Fibroblast of lung (primary cell): Measurements from ENCODE around the gene KIAA1755. TPM values are rescaled to one million over a fixed set of nuclear protein-coding genes. Genes with fewer than 3 reads are reported as not detected.

ENCODE experiments used
- DNase-seq, 2 donors: peaks; one replicate each; pipeline versions ENCODE4 v3.0.0 to v3.0.0-alpha.2; 2010; ENCODE audit warnings: low read depth in 2 of 2
- H2AFZ ChIP-seq: 2 replicates; pipeline ENCODE4 v1.5.1; 2012; ENCODE audit warnings: low read length, control low read depth, inconsistent platforms
- H3K27ac ChIP-seq: 2 replicates; pipeline ENCODE4 v1.5.1; 2011; ENCODE audit warnings: low read length, control low read depth; ENCODE audit not compliant: insufficient read depth
- H3K27me3 ChIP-seq: 2 replicates; pipeline ENCODE4 v1.5.1; 2011; ENCODE audit warnings: mild to moderate bottlenecking, low read length; ENCODE audit not compliant: control insufficient read depth, insufficient read depth
- H3K36me3 ChIP-seq: 2 replicates; pipeline ENCODE4 v1.5.1; 2011; ENCODE audit warnings: low read length; ENCODE audit not compliant: control insufficient read depth, insufficient read depth
- H3K4me1 ChIP-seq: 2 replicates; pipeline ENCODE4 v1.5.1; 2011; ENCODE audit warnings: low read length; ENCODE audit not compliant: control insufficient read depth, insufficient read depth; ENCODE audit errors: extremely low read depth
- H3K4me2 ChIP-seq: 2 replicates; pipeline ENCODE4 v1.5.1; 2011; ENCODE audit warnings: low read length, control low read depth; ENCODE audit not compliant: insufficient read depth; ENCODE audit errors: extremely low read depth
- H3K4me3 ChIP-seq, 4 experiments: fragments of 200-600 bp in 1 of 4; sonication (generic) in 1 of 4; replicated peaks in 1 of 4; 2 replicates each; pipeline ENCODE4 v1.5.1; 2011 to 2016; ENCODE audit warnings: low read length in 4 of 4, low read depth in 3 of 4, mild to moderate bottlenecking in 3 of 4, control low read depth in 2 of 4, inconsistent platforms in 1 of 4, mixed read lengths in 1 of 4; ENCODE audit not compliant: insufficient read depth in 1 of 4; ENCODE audit errors: control extremely low read depth in 1 of 4
- H3K79me2 ChIP-seq: 2 replicates; pipeline ENCODE4 v1.5.1; 2012; ENCODE audit warnings: mild to moderate bottlenecking, low read length, inconsistent platforms; ENCODE audit not compliant: control insufficient read depth, insufficient read depth
- H3K9ac ChIP-seq: 2 replicates; pipeline ENCODE4 v1.5.1; 2011; ENCODE audit warnings: mild to moderate bottlenecking, low read length, control low read depth; ENCODE audit not compliant: insufficient read depth
- H3K9me3 ChIP-seq: 2 replicates; pipeline ENCODE4 v1.5.1; 2012; ENCODE audit warnings: low read depth, low read length; ENCODE audit not compliant: control insufficient read depth, insufficient read depth
- H4K20me1 ChIP-seq: 2 replicates; pipeline ENCODE4 v1.5.1; 2011; ENCODE audit warnings: low read length; ENCODE audit not compliant: control insufficient read depth, insufficient read depth; ENCODE audit errors: extremely low read depth
- CTCF ChIP-seq, 2 donors: IDR thresholded peaks in 1 of 2; conservative IDR thresholded peaks in 1 of 2; 1 replicate in 1 of 2; 2 replicates in 1 of 2; pipeline ENCODE4 v1.5.1; 2011 to 2012; ENCODE audit warnings: low read length in 2 of 2, control low read depth in 1 of 2, inconsistent platforms in 1 of 2, low read depth in 1 of 2, mild to moderate bottlenecking in 1 of 2
- EZH2 ChIP-seq: IDR thresholded peaks from 2 replicates; pipeline ENCODE4 v1.5.1; 2012; ENCODE audit warnings: low read length, control low read depth, mild to moderate bottlenecking; ENCODE audit errors: missing control alignments
- polyA plus RNA-seq, 2 donors: library from polyadenylated mRNA; depleted of rRNA in 1 of 2; stranded (reverse) in 1 of 2; unstranded in 1 of 2; fragments of >200 nt; gene quantifications; 2 replicates each; pipeline ENCODE4 v1.2.1, GENCODE V29; 2011 to 2012; ENCODE audit warnings: missing spikeins in 1 of 2
- total RNA-seq: library from RNA; depleted of rRNA; stranded (reverse); fragments of >200 nt; gene quantifications from 2 replicates; pipeline ENCODE4 v1.2.1, GENCODE V29; 2014

Gene KIAA1755
- total and polyA plus RNA-seq, 2 donors (not counting 1 experiment from before 2014, with no cell fraction given): 0.60 to 2.8 TPM

- H3K27ac ChIP-seq: no peak overlapping the region
- no peak overlapping the region for H2AFZ ChIP-seq
- H3K36me3 ChIP-seq: no peaks in the 10 kb centered on the region
- no peaks in the 10 kb centered on the region for H3K4me1 ChIP-seq
- H3K9me3 ChIP-seq: no peaks in the 10 kb centered on the region
- TF ChIP-seq CTCF (conservative IDR thresholded peaks at IDR 0.05 in 1 of 2, IDR thresholded peaks at IDR 0.05 in 1 of 2; ENCODE audit: low read depth in 1 of 2, low read length in 2 of 2) (no peak), EZH2 (no peak)
- no peak overlapping the region for H3K9ac ChIP-seq
- H3K4me3 ChIP-seq: no peak overlapping the region
- no peaks in the 10 kb centered on the region for H4K20me1 ChIP-seq
- DNase-seq: no peak
- no peak overlapping the region for H3K4me2 ChIP-seq
- no peaks in the 10 kb centered on the region for H3K27me3 ChIP-seq
- no peaks in the 10 kb centered on the region for H3K79me2 ChIP-seq
These were observed 34.0 kb downstream of the KIAA1755 start for GRCh38 chr20:38226553-38226952.

GRCh38 chr20:38225900-38226263, 34.7 kb downstream of the KIAA1755 start:
- no peak overlapping the region for H3K9ac ChIP-seq
- peak in 1 of 2 donors; percentile 80 for DNase-seq
- no peaks in the 10 kb centered on the region for H3K36me3 ChIP-seq
- H2AFZ ChIP-seq: no peak overlapping the region
- H3K9me3 ChIP-seq: no peaks in the 10 kb centered on the region
- H3K4me2 ChIP-seq: no peak overlapping the region
- no peaks in the 10 kb centered on the region for H3K4me1 ChIP-seq
- no peaks in the 10 kb centered on the region for H3K79me2 ChIP-seq
- H3K27me3 ChIP-seq: no peaks in the 10 kb centered on the region
- H4K20me1 ChIP-seq: no peaks in the 10 kb centered on the region
- no peak overlapping the region for H3K4me3 ChIP-seq
- no peak for TF ChIP-seq EZH2
- no peak for TF ChIP-seq CTCF (conservative IDR thresholded peaks at IDR 0.05 in 1 of 2, IDR thresholded peaks at IDR 0.05 in 1 of 2; ENCODE audit: low read depth in 1 of 2, low read length in 2 of 2)
- H3K27ac ChIP-seq: no peak overlapping the region

GRCh38 chr20:38225240-38225899, 35.2 kb downstream of the KIAA1755 start:
- Histone ChIP-seq H3K79me2 (no peaks in the 10 kb centered on the region), H3K4me2 (no peak overlapping the region), H3K4me3 (no peak overlapping the region), H2AFZ (no peak overlapping the region), H3K27me3 (no peaks in the 10 kb centered on the region), H3K9ac (no peak overlapping the region), H4K20me1 (no peaks in the 10 kb centered on the region), H3K36me3 (no peaks in the 10 kb centered on the region), H3K27ac (no peak overlapping the region), H3K4me1 (no peaks in the 10 kb centered on the region), H3K9me3 (no peaks in the 10 kb centered on the region)
- DNase-seq: no peak
- TF ChIP-seq CTCF (conservative IDR thresholded peaks at IDR 0.05 in 1 of 2, IDR thresholded peaks at IDR 0.05 in 1 of 2; ENCODE audit: low read depth in 1 of 2, low read length in 2 of 2): no peak
